Measurements from ENCODE around the gene TMEM184C.

TMEM184C gene

GRCh38 chr4:147674073-147674472 lies 56.9 kb downstream of the TMEM184C start (continued):
- TF ChIP-seq PATZ1 (CRISPR knock-in tag; IDR thresholded peaks at IDR 0.05; ENCODE audit: borderline replicate concordance) (no peak), ZFP3 (CRISPR knock-in tag; IDR thresholded peaks at IDR 0.05) (no peak), BACH2 (CRISPR knock-in tag; IDR thresholded peaks at IDR 0.05; ENCODE audit: borderline replicate concordance) (no peak), ARNTL (CRISPR knock-in tag; IDR thresholded peaks at IDR 0.05; ENCODE audit: borderline replicate concordance, low read depth) (no peak), ESRRG (CRISPR knock-in tag; IDR thresholded peaks at IDR 0.05) (no peak), PPARA (CRISPR knock-in tag; IDR thresholded peaks at IDR 0.05; ENCODE audit: borderline replicate concordance) (no peak), TOX (CRISPR knock-in tag; IDR thresholded peaks at IDR 0.05; ENCODE audit: borderline replicate concordance) (no peak), ZFP30 (CRISPR knock-in tag; IDR thresholded peaks at IDR 0.05) (no peak), OSR1 (CRISPR knock-in tag; IDR thresholded peaks at IDR 0.05) (no peak), ZNF8 (CRISPR knock-in tag; IDR thresholded peaks at IDR 0.05) (no peak), ZNF70 (CRISPR knock-in tag; IDR thresholded peaks at IDR 0.05) (no peak)

GRCh38 chr4:147674496-147674895 lies 57.3 kb downstream of the TMEM184C start:
- TF ChIP-seq ZNF70 (CRISPR knock-in tag; IDR thresholded peaks at IDR 0.05) (no peak), BACH2 (CRISPR knock-in tag; IDR thresholded peaks at IDR 0.05; ENCODE audit: borderline replicate concordance) (no peak), ZFP30 (CRISPR knock-in tag; IDR thresholded peaks at IDR 0.05) (no peak), SNAI2 (CRISPR knock-in tag; IDR thresholded peaks at IDR 0.05) (no peak)
- ATAC-seq = peak; percentile 75

GRCh38 chr4:147678106-147678505 lies 60.9 kb downstream of the TMEM184C start:
- no peak for ATAC-seq
- TF ChIP-seq GLIS3 (CRISPR knock-in tag; IDR thresholded peaks at IDR 0.05) (no peak), ESRRG (CRISPR knock-in tag; IDR thresholded peaks at IDR 0.05) (no peak), ZNF70 (CRISPR knock-in tag; IDR thresholded peaks at IDR 0.05) (no peak), ZNF8 (CRISPR knock-in tag; IDR thresholded peaks at IDR 0.05) (no peak), POU6F1 (CRISPR knock-in tag; IDR thresholded peaks at IDR 0.05; ENCODE audit: borderline replicate concordance, low read depth) (no peak), PATZ1 (CRISPR knock-in tag; IDR thresholded peaks at IDR 0.05; ENCODE audit: borderline replicate concordance) (no peak), TCF4 (CRISPR knock-in tag; IDR thresholded peaks at IDR 0.05; ENCODE audit: borderline replicate concordance) (no peak), ISL1 (CRISPR knock-in tag; IDR thresholded peaks at IDR 0.05) (no peak)

GRCh38 chr4:147678796-147679549 lies 61.8 kb downstream of the TMEM184C start:
- TF ChIP-seq ZNF8 (CRISPR knock-in tag; IDR thresholded peaks at IDR 0.05) = no peak
- TF ChIP-seq ISL1 (CRISPR knock-in tag; IDR thresholded peaks at IDR 0.05) = no peak
- TF ChIP-seq CREB5 (CRISPR knock-in tag; IDR thresholded peaks at IDR 0.05; ENCODE audit: low read depth) = no peak
- TF ChIP-seq SNAI2 (CRISPR knock-in tag; IDR thresholded peaks at IDR 0.05) = no peak
- no peak for TF ChIP-seq BACH2 (CRISPR knock-in tag; IDR thresholded peaks at IDR 0.05; ENCODE audit: borderline replicate concordance)
- TF ChIP-seq TOX (CRISPR knock-in tag; IDR thresholded peaks at IDR 0.05; ENCODE audit: borderline replicate concordance) = no peak
- TF ChIP-seq PPARA (CRISPR knock-in tag; IDR thresholded peaks at IDR 0.05; ENCODE audit: borderline replicate concordance) = no peak
- no peak for TF ChIP-seq ZC3H10 (CRISPR knock-in tag; IDR thresholded peaks at IDR 0.05)
- no peak for TF ChIP-seq ARNTL (CRISPR knock-in tag; IDR thresholded peaks at IDR 0.05; ENCODE audit: borderline replicate concordance, low read depth)
- no peak for TF ChIP-seq TSHZ2 (CRISPR knock-in tag; IDR thresholded peaks at IDR 0.05)
- no peak for TF ChIP-seq TCF4 (CRISPR knock-in tag; IDR thresholded peaks at IDR 0.05; ENCODE audit: borderline replicate concordance)
- no peak for TF ChIP-seq OSR1 (CRISPR knock-in tag; IDR thresholded peaks at IDR 0.05)
- no peak for TF ChIP-seq CSDC2 (CRISPR knock-in tag; IDR thresholded peaks at IDR 0.05)
- TF ChIP-seq ESRRG (CRISPR knock-in tag; IDR thresholded peaks at IDR 0.05) = no peak
- TF ChIP-seq POU6F1 (CRISPR knock-in tag; IDR thresholded peaks at IDR 0.05; ENCODE audit: borderline replicate concordance, low read depth) = no peak
- TF ChIP-seq GLIS3 (CRISPR knock-in tag; IDR thresholded peaks at IDR 0.05) = no peak
- TF ChIP-seq ZFP30 (CRISPR knock-in tag; IDR thresholded peaks at IDR 0.05) = no peak
- no peak for TF ChIP-seq ZNF70 (CRISPR knock-in tag; IDR thresholded peaks at IDR 0.05)
- no peak for TF ChIP-seq ZNF565 (CRISPR knock-in tag; conservative IDR thresholded peaks at IDR 0.05; ENCODE audit: low read depth)
- ATAC-seq = no peak
